GM19351 (cell line): ENCODE data around the gene SLC22A15.
"Not testable (repeated sequence)": the region's sequence is repeated elsewhere in the genome, so short reads cannot be mapped to it uniquely, and the experiment has no call there.

Experiments
- ATAC-seq: cut with Tn5 transposase; IDR thresholded peaks from one replicate; pipeline ENCODE4 v1.9.1; 2021; ENCODE audit warnings: mild to moderate bottlenecking, moderate library complexity; ENCODE audit not compliant: unreplicated experiment

SLC22A15 gene

DNA sequence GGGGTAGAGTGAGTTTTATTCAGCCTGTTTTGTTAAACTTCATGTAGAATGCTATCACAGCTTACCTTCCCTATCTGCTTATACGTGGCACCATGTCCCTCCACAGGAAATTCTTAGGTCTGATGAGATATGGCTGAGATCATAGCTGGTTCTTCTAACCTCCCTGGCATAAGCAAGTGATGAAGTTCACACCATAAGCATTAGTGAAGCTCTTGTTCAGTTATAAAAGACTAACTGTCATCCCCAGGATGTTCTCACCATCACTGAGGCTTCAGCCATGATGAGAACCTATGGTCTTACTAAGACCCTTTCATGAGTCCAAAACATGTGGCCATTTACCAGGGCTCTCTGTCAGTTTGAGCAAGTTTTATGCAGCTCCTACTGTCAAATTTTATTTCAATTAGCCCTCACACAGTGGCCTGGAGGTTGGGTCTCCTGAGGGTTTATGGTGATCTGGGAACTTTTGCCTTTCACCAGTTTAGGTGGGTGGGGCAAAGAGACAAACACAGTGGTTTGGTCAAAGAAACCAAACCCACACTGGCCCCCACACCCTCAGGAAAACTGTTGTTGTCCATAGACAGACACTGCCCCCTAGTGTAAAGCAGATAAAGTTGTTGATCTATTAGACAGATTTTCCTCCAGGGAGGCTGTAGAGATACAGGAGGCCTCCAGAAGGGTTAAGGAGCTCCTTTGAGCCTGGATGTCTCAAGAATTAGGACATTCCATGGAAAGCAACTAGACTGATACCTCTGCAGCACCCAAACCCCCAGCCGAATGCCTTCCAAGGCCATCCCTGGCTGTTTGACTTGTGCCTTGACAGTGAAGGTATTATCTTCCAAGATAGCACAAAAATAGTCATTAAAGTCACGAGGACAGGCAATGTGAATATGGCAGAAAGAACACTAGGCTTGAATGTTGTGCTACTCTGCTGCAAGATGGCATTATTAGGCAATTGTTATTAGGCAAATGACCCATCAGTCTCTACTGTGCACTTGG is 5.0 kb downstream of the SLC22A15 start:
- peak; percentile 52 for ATAC-seq

DNA sequence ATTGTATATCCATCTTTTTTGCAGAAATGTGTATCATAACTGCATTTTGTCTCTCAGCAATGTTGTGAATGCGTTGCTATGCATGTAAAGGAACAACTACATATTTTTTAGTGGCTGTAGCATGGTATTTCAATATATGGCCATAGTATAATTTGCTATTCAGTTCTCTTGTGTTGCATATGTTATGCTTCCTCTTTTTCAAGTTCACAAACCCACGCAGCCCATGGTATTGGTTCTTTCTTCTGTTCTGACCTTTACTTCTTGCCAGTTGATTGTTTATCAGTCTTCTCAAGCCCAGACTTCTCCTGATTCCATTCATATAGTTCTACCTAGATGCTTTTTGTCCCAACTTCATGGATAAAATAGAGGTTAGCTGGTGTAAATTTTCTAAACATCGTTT is 6.1 kb downstream of the SLC22A15 start:
- peak; percentile 81 for ATAC-seq

DNA sequence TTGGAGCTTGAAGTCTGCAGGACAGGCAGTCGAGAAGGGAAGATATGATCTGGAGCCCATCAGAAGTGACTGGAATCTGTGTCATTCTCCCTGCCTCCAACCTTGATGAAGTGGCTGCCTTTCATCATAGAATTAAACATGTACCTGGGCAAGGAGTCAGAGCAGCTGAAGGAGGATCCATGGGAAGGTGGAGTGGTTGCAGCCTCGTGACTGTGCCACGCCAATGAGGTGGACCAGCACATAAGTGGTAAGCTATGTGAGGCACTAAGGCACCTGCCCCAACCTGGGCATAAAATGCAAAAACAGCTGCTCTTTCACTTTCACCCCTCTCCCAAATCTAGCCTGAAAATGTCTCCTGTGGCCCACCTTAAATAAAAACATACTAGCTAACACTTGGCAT is 7.3 kb downstream of the SLC22A15 start:
- no peak for ATAC-seq

DNA sequence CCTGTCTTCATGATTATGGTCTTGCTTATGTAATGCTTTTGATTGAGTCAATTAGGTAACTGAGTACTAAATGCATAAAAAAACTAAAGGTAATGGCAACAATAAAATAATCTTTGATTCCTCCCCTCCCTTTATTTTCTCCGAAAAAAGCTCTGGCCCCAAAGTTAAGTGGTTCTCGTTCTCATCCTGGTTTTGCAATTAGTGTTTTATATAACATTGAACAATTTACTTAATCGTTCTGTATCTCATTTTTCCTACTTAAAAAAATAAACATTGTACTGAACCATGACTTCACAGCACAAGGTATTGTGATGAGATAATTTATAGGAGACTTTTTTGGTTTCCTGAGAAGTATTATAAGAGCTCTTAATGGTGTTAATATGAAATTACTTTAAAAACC is 11.3 kb downstream of the SLC22A15 start:
- ATAC-seq, result no peak

DNA sequence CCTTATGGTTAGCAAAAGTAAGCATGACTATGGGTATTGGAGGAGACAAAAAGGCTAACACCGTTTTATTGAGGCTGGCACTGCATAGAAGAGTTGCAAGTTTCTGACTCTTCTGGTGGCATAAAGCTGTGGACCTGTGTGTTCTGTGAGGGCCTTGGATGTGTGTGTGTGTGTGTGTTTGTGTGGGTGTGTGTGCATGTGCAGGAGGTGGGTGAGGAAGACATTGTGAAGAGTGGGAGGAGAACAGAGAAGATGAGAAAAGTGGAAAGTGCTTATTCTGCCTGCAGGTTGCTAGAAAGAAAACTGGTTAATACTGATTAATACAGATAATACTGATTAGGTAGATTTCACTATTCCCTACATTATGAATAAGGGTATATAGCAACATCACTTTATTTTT is 12.6 kb downstream of the SLC22A15 start:
- no peak for ATAC-seq

DNA sequence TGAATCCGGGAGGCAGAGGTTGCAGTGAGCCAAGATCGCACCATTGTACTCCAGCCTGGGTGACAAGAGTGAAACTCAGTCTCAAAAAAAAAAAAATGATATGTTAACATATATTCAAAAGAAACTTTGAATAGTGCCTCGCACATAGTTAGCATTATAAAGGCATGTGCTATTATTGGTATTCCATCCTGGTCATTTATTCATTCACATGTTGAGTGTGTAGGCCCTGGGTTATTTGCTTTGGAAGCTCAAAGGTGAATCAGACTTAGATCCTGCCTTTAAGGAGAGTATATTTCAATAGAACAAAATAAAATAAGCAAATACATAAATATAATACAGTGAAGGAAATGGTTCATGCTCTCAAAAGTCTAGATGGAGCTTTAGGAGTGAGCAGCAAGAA is 13.4 kb downstream of the SLC22A15 start:
- ATAC-seq, result no peak

DNA sequence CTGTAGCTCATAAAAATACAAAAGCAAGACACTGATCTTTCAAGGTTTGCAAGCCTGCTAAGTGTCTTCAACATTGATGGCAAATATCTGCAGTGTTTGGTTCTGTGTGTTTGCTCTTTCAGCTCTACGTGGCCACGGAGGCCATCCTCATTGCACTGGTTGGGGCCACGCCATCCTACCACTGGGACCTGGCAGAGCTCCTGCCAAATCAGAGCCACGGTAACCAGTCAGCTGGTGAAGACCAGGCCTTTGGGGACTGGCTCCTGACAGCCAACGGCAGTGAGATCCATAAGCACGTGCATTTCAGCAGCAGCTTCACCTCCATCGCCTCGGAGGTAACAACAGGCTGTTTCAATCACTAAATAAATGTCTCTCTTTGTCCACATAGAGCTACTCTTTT is 15.6 kb downstream of the SLC22A15 start:
- ATAC-seq, result no peak

DNA sequence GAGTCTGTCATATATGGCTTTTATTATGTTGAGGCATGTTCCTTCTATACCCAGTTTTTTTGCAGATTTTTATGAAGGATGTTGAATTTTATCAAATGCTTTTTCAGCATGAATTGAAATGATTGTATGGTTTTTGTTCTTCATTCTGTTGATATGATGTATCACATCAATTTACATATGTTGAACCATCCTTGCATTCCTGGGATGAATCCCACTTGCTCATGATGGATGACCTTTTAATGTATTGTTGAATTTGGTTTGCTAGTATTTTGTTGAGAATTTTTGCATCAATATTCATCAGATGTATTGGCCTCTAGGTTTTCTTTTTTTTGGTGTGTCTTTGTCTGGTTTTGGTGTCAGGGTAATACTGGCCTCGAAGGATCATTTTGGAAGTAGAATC is 21.6 kb downstream of the SLC22A15 start:
- ATAC-seq, result not testable (repeated sequence)

DNA sequence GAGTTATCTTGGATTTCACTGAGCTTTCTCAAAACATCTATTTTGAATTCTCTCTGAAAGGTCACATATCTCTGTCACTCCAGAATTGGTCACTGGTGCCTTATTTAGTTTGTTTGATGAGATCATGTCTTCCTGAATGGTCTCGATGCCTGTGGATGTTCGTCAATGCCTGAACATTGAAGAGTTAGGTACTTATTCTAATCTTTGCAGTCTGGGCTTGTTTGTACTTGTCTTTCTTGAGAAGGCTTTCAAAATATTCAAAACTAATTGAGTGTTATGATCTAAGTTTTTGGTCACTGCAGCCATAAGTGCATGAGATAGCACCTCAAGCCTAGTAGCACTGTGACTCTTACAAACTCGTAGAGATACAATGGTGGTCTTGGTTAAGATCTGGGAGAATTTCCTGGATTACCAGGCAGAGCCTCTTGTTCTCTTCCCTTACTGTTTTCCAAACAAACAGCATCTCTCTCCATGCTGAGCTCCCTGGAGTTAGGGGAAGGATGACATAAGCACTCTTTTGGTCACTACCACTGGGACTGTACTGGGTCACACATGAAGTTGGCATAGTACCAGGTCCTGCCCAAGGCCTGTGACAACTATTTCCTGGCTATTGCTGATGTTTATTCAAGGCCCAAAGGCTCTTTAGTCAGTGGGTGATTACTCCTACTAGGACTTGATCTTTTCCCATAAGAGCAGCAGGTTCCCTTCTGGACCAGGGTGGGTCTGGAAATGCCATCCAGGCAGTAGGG is 25.6 kb downstream of the SLC22A15 start:
- no peak for ATAC-seq

DNA sequence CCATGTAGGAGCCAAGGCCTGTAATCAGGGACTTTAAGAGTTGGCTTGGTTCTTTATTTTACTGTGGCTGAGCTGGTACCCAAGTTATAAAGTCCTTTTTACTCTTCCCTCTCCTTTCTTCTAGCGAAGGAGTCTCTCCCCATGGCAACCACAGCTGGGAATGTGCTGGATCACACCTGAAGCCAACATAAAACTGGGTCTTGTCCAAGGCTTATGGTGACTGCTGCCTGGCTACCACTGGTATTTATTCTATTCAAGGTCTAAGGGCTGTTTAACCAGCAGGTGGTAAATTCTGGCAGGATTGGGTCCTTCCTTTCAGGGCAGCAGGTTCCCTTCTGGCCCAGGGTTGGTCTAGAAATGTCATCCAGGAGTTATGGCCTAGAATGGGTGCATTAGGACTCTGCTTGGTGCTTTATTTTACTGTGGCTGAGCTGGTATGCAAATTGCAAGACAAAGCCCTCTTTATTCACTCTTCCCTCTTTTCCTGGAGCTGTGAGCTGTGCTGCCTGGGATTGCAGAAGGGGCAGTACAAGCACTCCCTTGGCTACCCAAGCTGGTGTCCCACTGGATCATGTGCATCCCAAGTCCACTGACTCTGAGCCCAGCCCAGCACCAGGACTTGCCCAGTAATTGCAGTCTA is 26.6 kb downstream of the SLC22A15 start:
- no peak for ATAC-seq

DNA sequence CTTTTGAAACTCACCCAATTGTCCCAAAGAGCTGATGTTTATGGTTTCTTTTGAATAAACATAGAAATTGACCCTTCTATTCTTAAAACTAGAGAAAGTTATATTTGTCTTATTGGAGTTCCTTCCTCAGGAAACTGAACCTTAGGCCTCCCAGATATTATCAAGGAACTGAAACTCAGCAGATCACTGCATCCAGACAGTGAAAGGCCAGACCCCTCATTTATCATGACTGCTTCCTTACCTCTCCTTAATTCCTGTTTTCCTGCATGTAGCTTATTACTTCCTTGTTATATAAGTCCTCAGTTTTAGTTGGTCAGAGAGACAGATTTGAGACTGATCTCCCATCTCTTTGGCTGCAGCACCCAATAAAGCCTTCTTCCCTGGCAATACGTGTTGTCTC is 27.5 kb downstream of the SLC22A15 start:
- ATAC-seq, result no peak

DNA sequence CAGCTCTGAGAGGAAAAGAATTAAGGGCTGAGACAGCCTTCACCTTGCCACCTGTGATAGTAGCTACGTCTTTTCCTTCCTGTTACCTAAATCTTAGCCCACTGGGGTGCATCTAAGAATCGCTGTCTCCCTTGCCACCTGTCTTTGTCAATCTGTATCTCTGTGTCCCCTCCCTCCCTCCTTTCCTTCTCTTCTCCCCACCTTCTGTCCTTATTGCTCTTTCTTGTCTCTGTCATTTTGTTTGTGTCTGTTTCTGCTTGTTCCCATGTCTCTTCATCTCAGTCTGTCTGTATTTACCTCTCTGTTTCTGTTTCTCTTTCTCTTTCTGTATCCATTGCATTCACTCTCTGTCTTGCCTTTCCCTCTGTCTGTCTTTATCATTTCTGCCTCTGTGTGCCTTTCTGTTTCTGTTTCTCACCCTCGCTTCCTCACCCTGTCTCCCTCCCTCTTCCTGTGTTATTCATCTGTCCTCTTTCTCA is 30.2 kb downstream of the SLC22A15 start:
- ATAC-seq, result peak; percentile 95

DNA sequence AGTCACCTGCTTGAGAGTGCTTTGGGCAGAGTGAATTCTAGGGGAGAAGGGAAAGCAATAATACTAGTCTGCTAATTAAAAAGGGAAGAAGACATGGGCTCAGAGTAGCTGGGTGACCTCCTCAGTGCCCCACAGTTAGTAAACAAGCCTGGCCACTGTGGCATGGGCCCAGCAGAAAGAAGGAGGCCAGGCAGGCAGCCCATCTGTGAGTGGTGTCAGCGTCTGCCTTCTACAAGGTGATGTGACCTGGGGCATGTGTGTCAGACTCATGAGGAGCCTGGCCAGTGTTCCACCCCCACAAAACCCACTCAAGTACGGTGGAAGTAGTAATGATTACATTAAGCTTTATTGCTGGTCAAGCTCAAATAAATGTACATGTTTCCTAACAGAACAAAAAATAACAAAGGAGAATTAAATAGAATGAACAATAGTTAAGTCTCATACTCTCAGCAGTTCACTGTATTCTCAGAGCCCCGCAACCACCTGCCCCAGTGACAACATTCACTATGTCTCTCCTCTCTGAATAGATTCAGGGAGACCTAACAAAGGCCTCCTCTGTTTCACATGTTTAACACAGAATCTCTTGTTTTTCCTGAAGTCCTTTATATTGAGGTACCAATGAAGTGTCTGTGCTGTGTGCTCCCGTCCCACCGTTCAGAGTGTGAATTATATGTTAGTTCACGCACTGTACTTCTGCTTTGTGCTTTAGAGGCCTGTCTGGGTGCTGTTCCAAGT is 32.5 kb downstream of the SLC22A15 start:
- no peak for ATAC-seq

DNA sequence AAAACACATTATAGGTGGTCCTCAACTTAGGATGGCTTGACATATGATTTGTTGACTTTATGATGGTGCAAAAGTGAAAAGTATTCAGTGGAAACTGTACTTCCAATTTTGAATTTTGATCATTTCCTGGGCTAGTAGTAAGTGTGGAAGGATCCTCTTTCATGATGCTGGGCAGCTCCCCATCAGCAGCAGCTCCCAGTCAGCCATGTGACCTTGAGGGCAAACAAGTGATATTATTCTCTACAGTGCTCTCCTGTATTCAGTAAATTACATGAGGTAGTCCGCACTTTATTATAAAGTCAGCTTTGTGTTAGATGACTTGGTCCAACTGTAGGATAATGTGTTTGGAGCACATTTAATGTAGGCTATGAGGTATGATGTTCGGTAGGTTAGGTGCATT is 36.4 kb downstream of the SLC22A15 start:
- no peak for ATAC-seq

DNA sequence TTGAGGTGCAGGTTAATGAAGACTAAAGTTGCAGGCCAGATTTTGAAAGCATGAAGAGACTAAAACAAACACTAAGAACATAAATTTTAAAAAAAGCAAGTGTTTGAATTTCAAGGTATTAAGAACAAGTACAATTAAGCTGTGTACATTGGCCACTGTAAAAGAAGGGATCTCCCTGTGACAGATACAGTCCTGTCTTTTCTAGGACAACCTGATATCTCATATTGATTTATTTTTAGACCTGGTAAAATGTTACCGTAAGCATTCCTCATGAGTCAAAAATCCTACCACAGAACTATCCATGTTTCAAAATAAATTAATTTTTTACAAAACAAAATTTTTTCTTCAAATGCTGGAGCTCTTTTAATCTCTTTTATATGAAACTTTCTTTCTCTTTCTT is 39.4 kb downstream of the SLC22A15 start:
- ATAC-seq, result no peak

DNA sequence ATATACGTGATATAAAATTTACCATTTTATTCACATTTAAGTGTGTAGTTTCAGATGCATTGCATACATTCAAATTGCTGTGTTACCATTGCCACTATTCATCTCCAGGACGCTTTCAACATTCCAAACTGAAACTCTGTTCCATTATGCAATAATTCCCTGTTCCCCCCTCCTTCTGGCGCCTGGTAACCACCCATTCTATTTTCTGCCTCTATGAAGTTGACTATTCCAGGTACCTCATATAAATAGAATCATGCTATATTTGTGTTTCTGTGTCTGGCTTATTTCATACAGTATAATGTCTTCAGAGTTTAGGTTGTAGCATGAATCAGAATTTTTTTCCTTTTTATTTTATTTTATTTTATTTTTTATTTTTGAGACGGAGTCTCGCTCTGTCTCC is 41.7 kb downstream of the SLC22A15 start:
- no peak for ATAC-seq

DNA sequence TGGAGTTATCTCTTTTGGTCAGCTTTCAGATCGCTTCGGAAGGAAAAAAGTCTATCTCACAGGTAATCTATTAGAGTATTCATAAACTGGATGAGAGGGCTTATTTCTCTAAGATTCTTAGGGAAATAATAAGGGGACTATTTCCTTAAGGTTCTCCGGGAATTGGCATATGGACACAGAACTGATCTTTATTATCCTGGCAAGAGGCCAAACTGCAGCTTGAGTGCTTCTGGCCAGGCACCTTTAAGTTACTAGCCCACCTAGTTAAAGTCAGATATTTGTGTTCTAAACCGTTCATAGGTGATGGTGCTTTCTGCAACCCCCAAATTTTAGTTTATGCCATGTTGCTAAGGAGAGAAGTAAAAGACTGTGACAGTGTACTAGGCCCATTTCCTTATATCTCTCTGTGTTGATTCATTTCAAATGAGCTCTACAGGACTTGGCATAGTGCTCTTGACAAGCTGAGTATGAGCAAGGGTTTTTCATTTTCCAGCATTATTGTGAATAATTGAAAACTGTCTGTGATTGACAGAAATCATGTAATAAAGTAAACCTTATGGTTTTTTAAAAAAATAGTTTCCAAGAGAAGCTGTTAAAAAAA is 43.4 kb downstream of the SLC22A15 start:
- no peak for ATAC-seq

DNA sequence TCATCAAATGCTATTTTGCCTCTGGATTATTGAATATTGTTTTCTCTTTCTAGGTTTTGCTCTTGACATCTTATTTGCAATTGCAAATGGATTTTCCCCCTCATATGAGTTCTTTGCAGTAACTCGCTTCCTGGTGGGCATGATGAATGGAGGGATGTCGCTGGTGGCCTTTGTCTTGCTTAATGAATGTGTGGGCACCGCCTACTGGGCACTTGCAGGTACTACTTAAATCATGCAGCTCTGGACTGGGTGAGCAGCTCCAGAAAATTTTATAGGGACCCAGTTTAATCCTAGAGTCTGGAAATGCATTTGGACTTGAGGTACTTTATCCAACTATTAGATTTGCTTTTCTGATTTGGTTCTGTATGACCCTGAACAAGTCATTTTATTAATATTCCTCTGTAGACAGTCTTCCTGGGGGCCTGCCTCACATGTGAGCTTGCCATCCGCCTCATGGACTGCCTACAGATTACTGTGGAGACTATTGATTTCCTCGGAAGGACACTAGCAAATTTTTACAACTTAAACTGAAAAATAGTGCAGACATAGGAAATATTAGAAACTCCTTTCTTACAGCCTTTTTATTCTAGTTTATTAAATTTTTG is 44.5 kb downstream of the SLC22A15 start:
- peak; percentile 88 for ATAC-seq

DNA sequence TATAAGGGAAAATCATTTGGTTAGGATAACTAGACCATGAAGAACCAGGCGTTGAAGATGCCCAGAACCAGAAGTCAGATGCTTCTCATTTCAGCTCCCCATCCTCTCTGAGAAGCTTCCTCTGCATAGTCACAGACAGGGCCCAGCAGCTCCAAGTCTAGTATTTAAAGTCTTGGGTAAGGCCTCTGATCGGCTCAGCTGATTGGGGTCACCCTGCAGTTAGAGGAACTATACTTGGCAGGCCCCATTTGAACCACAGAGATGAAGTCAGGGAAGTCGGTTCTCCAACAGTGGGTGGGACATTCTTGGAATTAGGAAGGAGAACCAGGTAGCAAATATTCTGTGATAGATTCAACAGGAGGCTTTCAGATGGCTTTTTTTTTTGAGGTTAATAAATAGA is 48.3 kb downstream of the SLC22A15 start:
- no peak for ATAC-seq

DNA sequence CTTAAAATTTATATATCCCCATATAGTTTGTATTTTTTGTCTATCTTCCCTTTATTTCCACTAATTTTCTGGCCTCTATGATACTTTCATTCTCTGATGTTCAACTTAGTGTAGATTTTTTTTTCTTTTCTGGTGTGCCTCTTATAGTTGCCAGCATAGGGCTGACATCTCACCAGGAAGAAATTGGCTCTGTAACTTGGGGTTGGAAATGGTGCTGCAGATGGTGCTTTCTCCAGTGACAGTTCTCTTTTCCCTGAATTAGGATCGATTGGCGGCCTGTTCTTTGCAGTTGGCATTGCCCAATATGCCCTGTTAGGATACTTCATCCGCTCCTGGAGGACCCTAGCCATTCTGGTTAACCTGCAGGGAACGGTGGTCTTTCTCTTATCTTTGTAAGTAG is 50.3 kb downstream of the SLC22A15 start:
- ATAC-seq, result no peak
